ENCODE data around the gene P2RX5.

P2RX5 gene

GRCh38 chr17:3681565-3681964 is 14.4 kb downstream of the P2RX5 start:
- DNase-seq (ENCODE audit: low read depth in 2 of 2), result no peak

- no peak for DNase-seq (ENCODE audit: low read depth in 2 of 2)
These were observed 14.9 kb downstream of the P2RX5 start for GRCh38 chr17:3681057-3681456.

GRCh38 chr17:3679531-3680126 is 16.3 kb downstream of the P2RX5 start:
- no peak for DNase-seq (ENCODE audit: low read depth in 2 of 2)

DNA sequence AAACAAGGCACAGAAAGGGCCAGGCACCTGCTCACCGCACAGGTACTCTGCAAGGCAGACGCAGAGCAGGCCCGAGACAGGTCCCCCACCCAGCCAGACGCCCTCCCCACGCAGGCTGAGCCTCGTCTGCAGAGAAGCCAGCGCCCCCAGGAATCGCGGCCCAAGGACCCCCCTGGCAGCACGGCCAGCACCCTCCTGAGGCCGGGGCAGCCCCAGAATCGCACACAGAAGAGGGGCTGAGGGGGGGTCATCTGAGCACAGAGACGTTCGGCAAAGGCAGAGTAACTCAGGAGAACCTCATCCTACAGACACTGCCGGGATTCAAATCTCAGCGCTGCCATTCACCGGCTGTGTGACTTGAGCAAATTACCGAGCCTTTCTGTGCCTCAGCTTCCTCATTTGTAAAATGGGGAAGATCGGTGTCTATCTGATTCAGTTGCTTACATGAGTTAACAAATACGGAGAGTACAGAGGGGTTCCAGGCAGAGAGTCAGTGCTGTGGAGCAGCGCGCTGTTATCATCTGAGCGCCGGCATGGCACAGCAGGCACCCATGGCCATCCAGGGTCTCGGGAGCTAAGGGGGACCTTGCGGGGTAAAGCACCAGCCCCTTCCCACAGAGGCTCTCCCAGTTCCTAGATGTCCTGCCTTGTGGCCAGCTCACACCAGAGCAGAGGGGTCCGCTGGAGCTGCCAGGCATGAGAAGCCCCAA is 17.0 kb downstream of the P2RX5 start:
- DNase-seq (ENCODE audit: low read depth in 2 of 2), result no peak

- no peak for DNase-seq (ENCODE audit: low read depth in 2 of 2)
These were observed 17.7 kb downstream of the P2RX5 start for GRCh38 chr17:3678095-3678820.

- DNase-seq (ENCODE audit: low read depth in 2 of 2), result no peak
These were observed 20.1 kb downstream of the P2RX5 start for GRCh38 chr17:3675886-3676285.

DNA sequence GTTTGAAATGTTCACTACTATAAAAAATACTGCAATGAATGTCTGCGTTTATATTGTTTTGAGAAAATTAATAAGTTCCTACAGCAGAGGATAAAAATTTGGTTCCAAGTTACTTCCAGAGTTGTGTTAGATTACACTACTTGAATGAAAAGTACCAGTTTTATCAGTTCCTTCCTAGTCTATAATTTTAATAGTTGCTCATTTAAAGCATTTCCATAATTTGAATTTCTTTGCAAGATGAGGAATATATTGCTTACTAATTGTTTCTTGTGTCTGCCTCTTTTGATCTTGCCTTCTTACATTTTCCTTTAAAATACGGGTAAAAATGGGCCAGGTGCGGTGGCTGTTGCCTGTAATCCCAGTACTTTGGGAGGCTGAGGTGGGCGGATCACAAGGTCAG is 23.4 kb downstream of the P2RX5 start:
- DNase-seq (ENCODE audit: low read depth in 2 of 2), result no peak

- DNase-seq (ENCODE audit: low read depth in 2 of 2), result no peak
These were observed 26.4 kb downstream of the P2RX5 start for GRCh38 chr17:3669548-3669947.

GRCh38 chr17:3669085-3669347 is 26.9 kb downstream of the P2RX5 start:
- no peak for DNase-seq (ENCODE audit: low read depth in 2 of 2)

GRCh38 chr17:3668279-3669084 is 27.5 kb downstream of the P2RX5 start, which contains the start of the genes EMC6 and TAX1BP3:
Gene EMC6 (plus strand): TSS chr17:3668812. CDS start chr17:3669147, 335 bp downstream.
Gene TAX1BP3 (minus strand): TSS chr17:3668578. CDS start chr17:3668526, 52 bp downstream.
- DNase-seq (ENCODE audit: low read depth in 2 of 2), result peak; percentile 96 to 98

- DNase-seq (ENCODE audit: low read depth in 2 of 2), result no peak
These were observed 28.3 kb downstream of the P2RX5 start for GRCh38 chr17:3667366-3668278.

DNA sequence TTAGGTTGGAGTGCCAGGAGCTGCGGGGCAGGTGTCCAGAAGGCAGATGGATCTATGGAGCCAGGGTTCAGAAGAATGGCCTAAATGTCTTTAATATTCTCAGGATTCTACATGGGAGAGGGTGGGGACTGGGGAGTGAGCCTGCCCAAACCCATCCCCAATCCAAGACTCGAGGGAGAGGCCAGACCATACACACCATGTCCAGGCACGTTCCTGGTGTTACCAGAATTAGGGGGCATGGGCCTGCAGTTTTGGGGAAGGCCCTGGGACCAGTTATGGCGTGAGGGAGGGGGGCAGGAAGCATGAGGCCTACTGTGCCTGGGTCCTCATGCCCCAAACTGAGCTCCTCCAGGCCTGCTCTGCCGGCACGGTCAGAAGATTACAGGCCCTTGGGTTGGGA is 29.4 kb downstream of the P2RX5 start:
- no peak for DNase-seq (ENCODE audit: low read depth in 2 of 2)

DNA sequence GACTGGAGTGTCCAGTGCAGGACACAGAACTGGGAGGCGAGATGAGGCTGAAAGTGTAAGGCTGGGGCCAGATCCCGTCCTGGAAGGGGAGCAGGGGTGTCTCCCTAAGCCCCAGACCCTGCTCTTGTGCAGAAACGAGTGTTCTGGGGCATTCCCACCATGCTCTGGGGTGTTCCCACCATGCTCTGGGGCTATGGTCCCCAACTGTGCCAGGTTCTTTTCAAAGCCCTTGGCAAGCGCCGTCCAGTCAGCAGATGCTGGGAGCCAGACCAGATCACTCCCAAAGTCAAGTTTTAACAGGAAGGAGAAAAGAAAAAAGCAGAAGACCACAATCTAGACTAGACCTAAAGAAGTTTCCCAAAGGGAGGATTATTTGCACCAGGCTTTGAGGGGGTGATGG is 30.1 kb downstream of the P2RX5 start:
- DNase-seq (ENCODE audit: low read depth in 2 of 2), result no peak

- DNase-seq (ENCODE audit: low read depth in 2 of 2), result no peak
These were observed 32.6 kb downstream of the P2RX5 start for GRCh38 chr17:3663102-3664011.

DNA sequence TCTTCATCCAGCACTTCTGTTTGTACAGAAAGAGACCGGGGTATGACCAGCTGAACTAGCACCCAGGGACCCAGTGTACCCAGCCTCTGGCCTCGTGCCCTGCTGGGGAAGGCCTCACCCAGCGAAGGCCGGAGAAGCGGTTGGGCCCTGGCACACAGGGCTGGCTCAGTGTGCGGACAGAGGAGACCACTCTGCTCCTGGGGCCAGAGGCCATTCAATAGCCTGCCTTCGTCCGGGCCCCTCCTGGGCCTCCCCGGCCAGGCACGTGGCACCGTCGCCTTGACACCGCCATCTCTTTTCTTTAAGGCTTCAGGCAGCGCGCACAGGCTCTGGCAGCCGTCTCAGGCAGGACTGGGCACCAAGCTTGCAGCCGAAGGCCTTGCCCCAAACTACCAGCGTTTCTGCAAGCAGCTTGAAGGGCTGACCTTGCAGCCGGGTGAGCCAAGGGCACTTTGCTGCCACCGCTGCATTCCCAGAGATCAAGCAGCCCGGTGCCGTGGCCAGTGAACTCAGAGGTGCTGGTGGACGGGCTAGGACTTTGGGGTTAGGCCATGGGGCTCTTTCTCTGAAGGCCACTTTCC is 35.6 kb downstream of the P2RX5 start:
- no peak for DNase-seq (ENCODE audit: low read depth in 2 of 2)

DNA sequence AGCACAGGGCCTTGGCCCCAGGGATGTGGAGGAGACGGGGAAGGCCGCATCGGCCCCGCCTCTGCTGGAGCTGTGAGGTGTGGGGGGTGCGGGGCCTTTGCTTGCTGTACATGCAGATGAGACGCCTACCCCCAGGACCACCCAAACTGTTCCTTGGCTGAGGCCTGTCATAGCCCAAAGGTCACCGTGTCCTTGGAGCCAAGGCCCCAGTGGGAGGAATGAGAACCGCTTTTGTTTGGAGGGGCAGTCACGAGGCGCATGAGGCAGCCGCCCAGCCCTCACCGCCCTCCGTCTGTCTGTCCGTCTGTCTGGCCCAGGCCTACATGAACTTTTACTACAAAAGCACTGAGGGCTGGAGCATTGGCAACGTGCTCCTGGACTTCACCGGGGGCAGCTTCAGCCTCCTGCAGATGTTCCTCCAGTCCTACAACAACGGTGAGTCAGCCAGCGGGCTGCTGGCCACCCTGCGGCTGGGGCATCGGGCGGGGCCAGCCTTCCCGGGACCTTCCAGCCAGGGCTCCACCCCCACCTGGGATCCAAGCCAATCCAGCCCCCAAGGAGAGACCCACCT is 36.3 kb downstream of the P2RX5 start:
- DNase-seq (ENCODE audit: low read depth in 2 of 2), result no peak

DNA sequence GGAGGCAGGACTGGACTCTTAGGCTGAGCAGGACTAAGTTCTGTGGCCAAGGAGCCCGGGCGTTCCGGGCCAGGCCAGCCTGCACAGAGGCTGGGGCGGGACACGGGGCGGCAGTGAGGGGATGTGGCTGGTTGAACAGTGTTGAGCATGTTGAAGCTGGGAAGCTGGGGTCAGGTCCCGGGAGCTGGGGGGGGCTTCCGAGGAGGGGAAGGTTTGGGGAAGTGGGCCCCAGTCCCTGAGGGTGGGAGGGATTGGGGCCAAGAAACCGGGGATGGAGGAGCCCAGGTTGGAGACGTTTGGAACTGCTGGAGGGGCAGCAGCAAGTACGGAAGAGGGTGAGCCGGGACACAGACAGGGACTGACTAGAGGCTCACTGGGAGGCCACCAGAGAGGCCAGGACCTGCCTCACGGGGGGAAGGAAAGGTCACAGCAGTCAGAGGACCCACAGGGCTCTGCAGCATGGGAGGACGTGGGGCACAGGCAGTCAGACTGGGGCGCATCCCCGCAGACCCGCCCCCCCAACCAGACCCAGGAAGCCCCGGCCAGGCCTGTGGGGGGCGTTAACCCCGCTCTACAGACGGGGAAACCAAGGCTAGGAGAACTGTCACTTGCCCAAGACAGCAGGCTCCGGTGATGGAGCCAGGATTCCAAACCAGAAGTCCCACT is 37.0 kb downstream of the P2RX5 start:
- no peak for DNase-seq (ENCODE audit: low read depth in 2 of 2)

GRCh38 chr17:3657874-3658783 is 37.8 kb downstream of the P2RX5 start:
- DNase-seq (ENCODE audit: low read depth in 2 of 2), result no peak
